SK-N-SH (cell line): ENCODE measurements around the gene SCN4A. TPM values are rescaled to one million over a fixed set of nuclear protein-coding genes. Genes with fewer than 3 reads are reported as not detected.
A peak's percentile ranks its signal among the peaks of the same experiment; 100 is the strongest.
"Not testable (repeated sequence)": the region's sequence is repeated elsewhere in the genome, so short reads cannot be mapped to it uniquely, and the experiment has no call there.

Source experiments
- CTCF ChIA-PET: fragments of 300-600, 350-600 bp; formaldehyde crosslinking; extraction: SDS; loops from one replicate; lab custom pipeline; 2021; lab: Yijun Ruan, JAX
- POLR2A ChIA-PET: fragments of 350-600 bp; sonication (Branson Sonifier 250); formaldehyde crosslinking; extraction: SDS; loops from one replicate; lab custom pipeline; 2020; ENCODE audit warnings: antibody characterized with exemption, inconsistent platforms; lab: Yijun Ruan, JAX
- DNase-seq: peaks from one replicate; pipeline ENCODE4 v3.0.0; 2012
- H2AFZ ChIP-seq: fragments of 200-600 bp; sonication (generic); 2 replicates; pipeline ENCODE4 v1.8.1; 2016; ENCODE audit warnings: antibody characterized with exemption, mild to moderate bottlenecking, low read depth
- H3F3A ChIP-seq: fragments of 200-600 bp; sonication (generic); replicated peaks from 2 replicates; pipeline ENCODE3; 2016; ENCODE audit warnings: antibody characterized with exemption, mild to moderate bottlenecking; ENCODE audit not compliant: insufficient read depth
- H3K27ac ChIP-seq, 2 experiments: fragments of 200-500 bp in 1 of 2; fragments of 200-600 bp in 1 of 2; sonication (Bioruptor generic) in 1 of 2; sonication (generic), shearing (Covaris generic) in 1 of 2; 2 replicates each; pipeline versions ENCODE4 v1.5.1 to v1.6.1; 2014 to 2016; ENCODE audit warnings: low read depth in 2 of 2, inconsistent platforms in 1 of 2, low read length in 1 of 2, mild to moderate bottlenecking in 1 of 2, mixed read lengths in 1 of 2
- H3K27me3 ChIP-seq: fragments of 200-600 bp; sonication (generic), shearing (Covaris generic); 2 replicates; pipeline ENCODE4 v1.6.1; 2016; ENCODE audit warnings: mixed run types; ENCODE audit not compliant: insufficient read depth
- H3K36me3 ChIP-seq, 2 experiments: fragments of 200-500 bp in 1 of 2; fragments of 200-600 bp in 1 of 2; sonication (Bioruptor generic) in 1 of 2; sonication (generic) in 1 of 2; replicated peaks in 1 of 2; 2 replicates each; pipeline versions ENCODE3 to v1.5.1; 2014 to 2016; ENCODE audit warnings: low read length in 1 of 2, mild to moderate bottlenecking in 1 of 2; ENCODE audit not compliant: insufficient read depth in 2 of 2, control insufficient read depth in 1 of 2
- H3K4me1 ChIP-seq, 2 experiments: fragments of 200-500 bp in 1 of 2; fragments of 200-600 bp in 1 of 2; sonication (Bioruptor generic) in 1 of 2; sonication (generic), shearing (Covaris generic) in 1 of 2; 2 replicates each; pipeline versions ENCODE4 v1.5.1 to v1.6.1; 2014 to 2016; ENCODE audit warnings: low read depth in 1 of 2, low read length in 1 of 2, mixed run types in 1 of 2; ENCODE audit not compliant: insufficient read depth in 2 of 2, control insufficient read depth in 1 of 2
- H3K4me2 ChIP-seq: fragments of 200-600 bp; sonication (generic), shearing (Covaris generic); 2 replicates; pipeline ENCODE4 v1.6.1; 2017; ENCODE audit warnings: mixed run types
- H3K4me3 ChIP-seq, 2 experiments: fragments of 200-500 bp in 1 of 2; fragments of 200-600 bp in 1 of 2; sonication (Bioruptor generic) in 1 of 2; sonication (generic), shearing (Covaris generic) in 1 of 2; 2 replicates each; pipeline versions ENCODE4 v1.5.1 to v1.8.1; 2014 to 2016; ENCODE audit warnings: low read depth in 2 of 2, inconsistent platforms in 1 of 2, low read length in 1 of 2, mild to moderate bottlenecking in 1 of 2, mixed read lengths in 1 of 2, moderate library complexity in 1 of 2
- H3K79me2 ChIP-seq: fragments of 200-600 bp; sonication (generic); 2 replicates; pipeline ENCODE4 v1.8.1; 2017; ENCODE audit warnings: mild to moderate bottlenecking; ENCODE audit not compliant: insufficient read depth
- H3K9ac ChIP-seq: fragments of 200-600 bp; sonication (generic); 2 replicates; pipeline ENCODE4 v1.6.1; 2017; ENCODE audit warnings: mixed run types
- H3K9me2 ChIP-seq: fragments of 200-600 bp; sonication (generic); 2 replicates; pipeline ENCODE4 v1.6.1; 2017; ENCODE audit warnings: mixed run types
- H3K9me3 ChIP-seq: fragments of 200-600 bp; sonication (generic); 2 replicates; pipeline ENCODE4 v1.6.1; 2017; ENCODE audit warnings: mixed run types, mild to moderate bottlenecking, moderate library complexity
- H4K20me1 ChIP-seq: fragments of 200-600 bp; sonication (generic); 2 replicates; pipeline ENCODE4 v1.6.1; 2017; ENCODE audit warnings: mild to moderate bottlenecking, mixed run types; ENCODE audit not compliant: insufficient read depth
- CHD2 ChIP-seq: fragments of 150-350 bp; IDR thresholded peaks from 2 replicates; pipeline ENCODE4 v1.6.1; 2018; ENCODE audit warnings: low read length; ENCODE audit not compliant: partially characterized antibody
- ELF1 ChIP-seq: IDR thresholded peaks from 2 replicates; pipeline ENCODE4 v1.4.0; 2012
- EZH2phosphoT487 ChIP-seq: fragments of 200-600 bp; sonication (generic); IDR thresholded peaks from 2 replicates; pipeline ENCODE4 v1.6.1; 2017; ENCODE audit warnings: low read depth, mixed run types, mild to moderate bottlenecking, antibody characterized with exemption, moderate library complexity, borderline replicate concordance
- FOSL2 ChIP-seq: IDR thresholded peaks from 2 replicates; pipeline ENCODE4 v1.4.0; 2012; ENCODE audit warnings: low read depth, mild to moderate bottlenecking, moderate library complexity, borderline replicate concordance
- MEF2A ChIP-seq: IDR thresholded peaks from 2 replicates; pipeline ENCODE4 v1.4.0; 2012; ENCODE audit warnings: low read depth, borderline replicate concordance
- NFIC ChIP-seq: IDR thresholded peaks from 2 replicates; pipeline ENCODE4 v1.4.0; 2012; ENCODE audit warnings: borderline replicate concordance
- RAD21 ChIP-seq: IDR thresholded peaks from 2 replicates; pipeline ENCODE4 v1.6.1; 2012; ENCODE audit warnings: mild to moderate bottlenecking, low read length
- RCOR1 ChIP-seq: fragments of 150-350 bp; IDR thresholded peaks from 2 replicates; pipeline ENCODE4 v1.6.1; 2017; ENCODE audit warnings: antibody characterized with exemption, low read length
- RXRA ChIP-seq: IDR thresholded peaks from 2 replicates; pipeline ENCODE4 v1.4.0; 2012; ENCODE audit warnings: low read depth, mild to moderate bottlenecking, borderline replicate concordance
- WGBS: methylation state at CpG from one replicate; pipeline ENCODE4 v1.1.6; 2017; ENCODE audit warnings: low lambda C conversion rate; 5-methylcytosine and 5-hydroxymethylcytosine counted together
- polyA plus RNA-seq, 3 experiments: library from polyadenylated mRNA; depleted of rRNA; stranded (reverse); fragments of >200 nt; gene quantifications; 2 replicates each; pipeline ENCODE4 v1.2.3, GENCODE V29; 2012
- TF ChIP-seq, protein P1 (sequence below): fragments of 200-600 bp; sonication (generic); IDR thresholded peaks from 2 replicates; pipeline ENCODE4 v1.6.1; 2017; ENCODE audit warnings: antibody characterized with exemption, mild to moderate bottlenecking, moderate library complexity
- TF ChIP-seq, protein P2 (sequence below): IDR thresholded peaks from 2 replicates; pipeline ENCODE4; 2012
- TF ChIP-seq, protein P3 (sequence below): fragments of 150-350 bp; IDR thresholded peaks from 2 replicates; pipeline ENCODE4 v1.6.1; 2016; ENCODE audit warnings: mild to moderate bottlenecking, low read depth, low read length
- TF ChIP-seq, protein P4 (sequence below): IDR thresholded peaks from 2 replicates; pipeline ENCODE4 v1.6.1; 2012; ENCODE audit warnings: mild to moderate bottlenecking, low read depth, low read length, moderate library complexity

Gene SCN4A
- polyA plus RNA-seq, 1 of the 3 experiments (the other 2 are of a cell fraction), result not detected

DNA sequence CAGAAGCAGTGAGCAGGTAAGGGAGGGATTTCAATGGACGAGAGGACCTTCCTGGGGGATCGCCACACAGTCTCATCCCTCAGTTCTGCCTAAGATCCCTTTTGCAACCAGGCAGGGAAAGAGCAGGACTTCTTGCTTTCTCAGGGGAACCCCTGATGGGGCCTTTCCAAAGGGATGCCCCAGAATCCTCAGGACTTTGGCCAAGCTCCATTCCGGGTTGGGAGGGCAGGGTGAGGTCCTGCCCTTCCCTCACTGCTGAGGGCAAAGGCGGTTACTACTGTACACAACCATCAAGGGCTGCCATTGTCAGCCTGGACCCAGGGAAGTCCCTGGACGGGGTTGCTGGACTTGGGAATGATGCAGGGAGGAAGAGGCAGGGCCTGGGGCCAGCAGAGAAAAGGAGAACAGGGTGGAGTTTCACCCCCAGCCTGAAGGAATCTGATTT is 35.1 kb upstream of the SCN4A start:
- H3K36me3 ChIP-seq, result no peaks in the 10 kb centered on the region
- no peak overlapping the region for H3K9ac ChIP-seq
- H3K27me3 ChIP-seq, result no peaks in the 10 kb centered on the region; the same call in 1 of the 2 replicates
- H3K9me3 ChIP-seq, result no peaks in the 10 kb centered on the region
- no peaks in the 10 kb centered on the region for H3K9me2 ChIP-seq
- CTCF ChIA-PET, result interaction anchor here (0.8 to 4.6 kb wide), 7 partner anchors 10 to 411 kb away, joined by 3 to 32 read pairs (median 19); partner anchors contain the start of gene GH1
- TF ChIP-seq, protein P1, sequence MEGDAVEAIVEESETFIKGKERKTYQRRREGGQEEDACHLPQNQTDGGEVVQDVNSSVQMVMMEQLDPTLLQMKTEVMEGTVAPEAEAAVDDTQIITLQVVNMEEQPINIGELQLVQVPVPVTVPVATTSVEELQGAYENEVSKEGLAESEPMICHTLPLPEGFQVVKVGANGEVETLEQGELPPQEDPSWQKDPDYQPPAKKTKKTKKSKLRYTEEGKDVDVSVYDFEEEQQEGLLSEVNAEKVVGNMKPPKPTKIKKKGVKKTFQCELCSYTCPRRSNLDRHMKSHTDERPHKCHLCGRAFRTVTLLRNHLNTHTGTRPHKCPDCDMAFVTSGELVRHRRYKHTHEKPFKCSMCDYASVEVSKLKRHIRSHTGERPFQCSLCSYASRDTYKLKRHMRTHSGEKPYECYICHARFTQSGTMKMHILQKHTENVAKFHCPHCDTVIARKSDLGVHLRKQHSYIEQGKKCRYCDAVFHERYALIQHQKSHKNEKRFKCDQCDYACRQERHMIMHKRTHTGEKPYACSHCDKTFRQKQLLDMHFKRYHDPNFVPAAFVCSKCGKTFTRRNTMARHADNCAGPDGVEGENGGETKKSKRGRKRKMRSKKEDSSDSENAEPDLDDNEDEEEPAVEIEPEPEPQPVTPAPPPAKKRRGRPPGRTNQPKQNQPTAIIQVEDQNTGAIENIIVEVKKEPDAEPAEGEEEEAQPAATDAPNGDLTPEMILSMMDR, result no peak
- TF ChIP-seq MEF2A (no peak), CHD2 (no peak), FOSL2 (no peak), ELF1 (no peak), RXRA (no peak), RAD21 (no peak), EZH2phosphoT487 (no peak), NFIC (no peak), RCOR1 (no peak)
- TF ChIP-seq, protein P2, sequence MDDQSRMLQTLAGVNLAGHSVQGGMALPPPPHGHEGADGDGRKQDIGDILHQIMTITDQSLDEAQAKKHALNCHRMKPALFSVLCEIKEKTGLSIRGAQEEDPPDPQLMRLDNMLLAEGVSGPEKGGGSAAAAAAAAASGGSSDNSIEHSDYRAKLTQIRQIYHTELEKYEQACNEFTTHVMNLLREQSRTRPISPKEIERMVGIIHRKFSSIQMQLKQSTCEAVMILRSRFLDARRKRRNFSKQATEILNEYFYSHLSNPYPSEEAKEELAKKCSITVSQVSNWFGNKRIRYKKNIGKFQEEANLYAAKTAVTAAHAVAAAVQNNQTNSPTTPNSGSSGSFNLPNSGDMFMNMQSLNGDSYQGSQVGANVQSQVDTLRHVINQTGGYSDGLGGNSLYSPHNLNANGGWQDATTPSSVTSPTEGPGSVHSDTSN, result no peak
- TF ChIP-seq, protein P3, sequence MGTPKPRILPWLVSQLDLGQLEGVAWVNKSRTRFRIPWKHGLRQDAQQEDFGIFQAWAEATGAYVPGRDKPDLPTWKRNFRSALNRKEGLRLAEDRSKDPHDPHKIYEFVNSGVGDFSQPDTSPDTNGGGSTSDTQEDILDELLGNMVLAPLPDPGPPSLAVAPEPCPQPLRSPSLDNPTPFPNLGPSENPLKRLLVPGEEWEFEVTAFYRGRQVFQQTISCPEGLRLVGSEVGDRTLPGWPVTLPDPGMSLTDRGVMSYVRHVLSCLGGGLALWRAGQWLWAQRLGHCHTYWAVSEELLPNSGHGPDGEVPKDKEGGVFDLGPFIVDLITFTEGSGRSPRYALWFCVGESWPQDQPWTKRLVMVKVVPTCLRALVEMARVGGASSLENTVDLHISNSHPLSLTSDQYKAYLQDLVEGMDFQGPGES, result no peak
- TF ChIP-seq, protein P4, sequence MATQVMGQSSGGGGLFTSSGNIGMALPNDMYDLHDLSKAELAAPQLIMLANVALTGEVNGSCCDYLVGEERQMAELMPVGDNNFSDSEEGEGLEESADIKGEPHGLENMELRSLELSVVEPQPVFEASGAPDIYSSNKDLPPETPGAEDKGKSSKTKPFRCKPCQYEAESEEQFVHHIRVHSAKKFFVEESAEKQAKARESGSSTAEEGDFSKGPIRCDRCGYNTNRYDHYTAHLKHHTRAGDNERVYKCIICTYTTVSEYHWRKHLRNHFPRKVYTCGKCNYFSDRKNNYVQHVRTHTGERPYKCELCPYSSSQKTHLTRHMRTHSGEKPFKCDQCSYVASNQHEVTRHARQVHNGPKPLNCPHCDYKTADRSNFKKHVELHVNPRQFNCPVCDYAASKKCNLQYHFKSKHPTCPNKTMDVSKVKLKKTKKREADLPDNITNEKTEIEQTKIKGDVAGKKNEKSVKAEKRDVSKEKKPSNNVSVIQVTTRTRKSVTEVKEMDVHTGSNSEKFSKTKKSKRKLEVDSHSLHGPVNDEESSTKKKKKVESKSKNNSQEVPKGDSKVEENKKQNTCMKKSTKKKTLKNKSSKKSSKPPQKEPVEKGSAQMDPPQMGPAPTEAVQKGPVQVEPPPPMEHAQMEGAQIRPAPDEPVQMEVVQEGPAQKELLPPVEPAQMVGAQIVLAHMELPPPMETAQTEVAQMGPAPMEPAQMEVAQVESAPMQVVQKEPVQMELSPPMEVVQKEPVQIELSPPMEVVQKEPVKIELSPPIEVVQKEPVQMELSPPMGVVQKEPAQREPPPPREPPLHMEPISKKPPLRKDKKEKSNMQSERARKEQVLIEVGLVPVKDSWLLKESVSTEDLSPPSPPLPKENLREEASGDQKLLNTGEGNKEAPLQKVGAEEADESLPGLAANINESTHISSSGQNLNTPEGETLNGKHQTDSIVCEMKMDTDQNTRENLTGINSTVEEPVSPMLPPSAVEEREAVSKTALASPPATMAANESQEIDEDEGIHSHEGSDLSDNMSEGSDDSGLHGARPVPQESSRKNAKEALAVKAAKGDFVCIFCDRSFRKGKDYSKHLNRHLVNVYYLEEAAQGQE, result no peak
- POLR2A ChIA-PET, result no interaction called here
- no peak overlapping the region for H2AFZ ChIP-seq
- no peaks in the 10 kb centered on the region for H3K79me2 ChIP-seq
- H4K20me1 ChIP-seq, result no peaks in the 10 kb centered on the region
- no peak overlapping the region for H3K4me2 ChIP-seq
- H3F3A ChIP-seq, result no peaks in the 10 kb centered on the region
- H3K4me3 ChIP-seq, result no peak overlapping the region
- H3K27ac ChIP-seq, result no peak overlapping the region
- DNase-seq, result no peak
- H3K4me1 ChIP-seq, result peaks cover 0 to 22% of the 10 kb centered on the region in 2 experiments; a peak in 1 of 4 replicates
- 74% methylated on average over 5 of the region's 5 CpGs for WGBS

DNA sequence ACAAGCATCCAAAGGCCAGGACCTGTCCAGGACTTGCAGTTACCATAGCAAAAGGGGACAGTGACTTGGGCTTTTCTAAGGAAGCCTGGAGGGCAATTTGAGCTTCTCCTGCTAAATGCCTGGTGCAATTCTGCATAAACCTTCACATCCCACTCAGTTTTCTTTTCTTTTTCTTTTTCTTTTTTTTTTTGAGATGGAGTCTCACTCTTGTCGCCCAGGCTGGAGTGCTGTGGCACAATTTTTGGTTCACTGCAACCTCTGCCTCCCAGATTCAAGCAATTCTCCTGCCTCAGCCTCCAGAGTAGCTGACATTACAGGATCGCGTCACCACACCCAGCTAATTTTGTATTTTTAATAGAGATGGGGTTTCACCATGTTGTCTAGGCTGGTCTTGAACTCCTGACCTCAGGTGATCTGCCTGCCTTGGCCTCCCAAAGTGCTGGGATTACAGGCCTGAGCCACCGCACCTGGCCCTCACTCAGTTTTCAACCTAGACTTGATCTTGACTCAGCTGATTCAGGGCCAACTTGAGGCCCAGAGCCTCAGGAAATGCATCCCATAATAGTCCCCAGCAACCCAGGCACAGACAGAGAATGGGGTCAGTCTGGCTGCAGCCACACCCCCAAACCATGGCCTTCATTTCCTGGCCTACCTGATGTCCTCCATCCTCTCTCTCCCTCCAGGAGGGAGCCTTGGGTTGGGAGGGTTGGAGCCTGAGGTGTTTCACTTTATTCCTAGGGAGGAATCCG is 34.5 kb upstream of the SCN4A start:
- H2AFZ ChIP-seq, POLR2A ChIA-PET, H3K79me2 ChIP-seq, H3K36me3 ChIP-seq, H3K4me3 ChIP-seq, H3K9ac ChIP-seq, H3K9me3 ChIP-seq, H3K27me3 ChIP-seq, H3K4me2 ChIP-seq, H3K9me2 ChIP-seq, H3F3A ChIP-seq, H4K20me1 ChIP-seq: not testable (repeated sequence)
- Histone ChIP-seq H3K4me1 (peaks cover 0 to 22% of the 10 kb centered on the region in 2 experiments; a peak in 1 of 4 replicates), H3K27ac (peak overlapping the region in 1 of 2 experiments; percentile 3; a peak in 1 of 4 replicates)
- peak; percentile 26 for DNase-seq
- CTCF ChIA-PET, result interaction anchor here (0.6 to 4.6 kb wide), 14 partner anchors 10 to 412 kb away, joined by 3 to 32 read pairs (median 4); partner anchors contain the start of gene GH1
- 94% methylated on average over 5 of the region's 5 CpGs for WGBS
